ENCODE measurements around the gene TPSD1.
A peak's percentile ranks its signal among the peaks of the same experiment; 100 is the strongest.

Gene TPSD1

GRCh38 chr16:1301562-1301961, 45.7 kb downstream of the TPSD1 start:
- no peak for DNase-seq

- no peak for DNase-seq
These were observed 50.0 kb downstream of the TPSD1 start for GRCh38 chr16:1305823-1306222.

- no peak for DNase-seq
These were observed 50.5 kb downstream of the TPSD1 start for GRCh38 chr16:1306334-1306733.

DNA sequence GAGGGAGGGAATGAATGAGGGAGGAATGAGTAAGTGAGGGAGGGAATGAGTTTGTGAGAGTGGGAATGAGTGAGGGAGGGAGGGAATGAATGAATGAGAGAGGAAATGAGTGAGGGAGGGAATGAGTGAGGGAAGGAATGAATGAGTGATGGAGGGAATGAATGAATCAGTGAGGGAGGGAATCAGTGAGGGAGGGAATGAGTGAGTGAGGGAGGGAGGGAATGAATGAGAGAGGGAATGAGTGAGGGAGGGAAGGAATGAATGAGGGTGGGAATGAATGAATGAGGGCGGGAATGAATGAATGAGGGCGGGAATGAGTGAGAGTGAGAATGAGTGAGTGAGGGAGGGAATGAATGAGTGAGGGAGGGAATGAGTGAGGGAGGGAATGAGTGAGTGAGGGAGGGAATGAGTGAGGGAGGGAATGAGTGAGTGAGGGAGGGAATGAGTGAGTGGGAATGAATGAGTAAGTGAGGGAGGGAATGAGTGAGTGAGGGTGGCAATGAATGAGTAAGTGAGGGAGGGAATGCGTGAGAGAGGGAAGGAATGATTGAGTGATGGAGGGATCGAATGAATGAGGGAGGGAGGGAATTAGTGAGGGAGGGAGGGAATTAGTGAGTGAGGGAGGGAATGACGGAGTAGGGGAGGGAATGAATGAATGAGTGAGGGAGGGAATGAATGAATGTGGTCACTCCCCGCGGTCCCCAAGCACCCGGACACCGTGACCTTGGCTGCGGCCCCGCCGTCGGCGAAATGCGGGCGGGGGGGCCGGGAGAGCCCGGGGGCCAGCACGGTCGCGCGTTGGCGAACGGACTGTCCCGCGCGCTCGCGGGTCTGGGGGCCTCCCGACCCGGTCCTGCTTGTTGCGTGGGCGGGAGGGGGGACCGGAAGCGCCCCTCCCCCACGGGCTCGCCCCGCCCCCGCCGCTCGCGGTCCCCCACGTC, 52.4 kb downstream of the TPSD1 start:
- DNase-seq: peak; percentile 90
